GM21717 (cell line): Measurements from ENCODE around the gene ACOXL.
"Not testable (repeated sequence)": the region's sequence is repeated elsewhere in the genome, so short reads cannot be mapped to it uniquely, and the experiment has no call there.

Experiments used
- ATAC-seq: cut with Tn5 transposase; IDR thresholded peaks from one replicate; pipeline ENCODE4 v1.9.1; 2021; ENCODE audit warnings: mild to moderate bottlenecking, moderate library complexity; ENCODE audit not compliant: unreplicated experiment

Gene ACOXL

DNA sequence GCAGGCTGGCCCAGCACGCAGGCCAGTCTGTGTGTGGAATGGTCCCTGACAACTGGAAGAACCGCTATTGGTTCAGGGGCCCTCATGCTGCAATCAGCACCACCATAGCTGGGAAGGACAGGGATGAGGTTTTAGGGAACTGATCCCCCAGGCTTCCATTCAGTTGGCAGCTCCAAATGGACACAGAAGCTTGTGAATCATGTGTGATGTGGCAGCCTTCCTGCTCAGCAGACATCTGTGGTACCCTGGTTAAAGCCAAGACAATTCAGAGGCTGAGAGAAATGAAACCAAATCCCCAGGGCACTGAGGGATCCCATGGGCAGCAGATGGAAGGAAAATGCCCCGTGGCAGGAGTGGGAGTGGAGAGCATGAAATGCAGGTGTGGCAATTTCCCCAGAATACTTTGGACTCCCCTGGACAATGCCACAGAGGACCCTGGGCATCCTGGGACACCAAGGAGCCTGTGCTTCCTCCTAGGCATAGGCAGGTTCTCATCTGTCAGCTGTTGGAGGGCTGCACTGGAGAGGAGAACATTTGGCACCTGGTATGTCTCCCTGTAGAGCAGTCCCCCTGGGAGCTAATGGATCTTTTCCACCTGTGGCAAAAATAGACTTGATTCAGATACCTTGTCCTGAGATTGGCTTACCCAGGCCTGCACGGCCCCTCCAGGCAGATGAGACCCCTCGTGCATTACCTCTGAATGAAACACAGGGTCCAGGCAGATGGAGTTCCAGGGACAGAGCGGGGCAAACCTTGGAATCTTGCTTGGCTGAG, 226.2 kb downstream of the ACOXL start:
- ATAC-seq: no peak

DNA sequence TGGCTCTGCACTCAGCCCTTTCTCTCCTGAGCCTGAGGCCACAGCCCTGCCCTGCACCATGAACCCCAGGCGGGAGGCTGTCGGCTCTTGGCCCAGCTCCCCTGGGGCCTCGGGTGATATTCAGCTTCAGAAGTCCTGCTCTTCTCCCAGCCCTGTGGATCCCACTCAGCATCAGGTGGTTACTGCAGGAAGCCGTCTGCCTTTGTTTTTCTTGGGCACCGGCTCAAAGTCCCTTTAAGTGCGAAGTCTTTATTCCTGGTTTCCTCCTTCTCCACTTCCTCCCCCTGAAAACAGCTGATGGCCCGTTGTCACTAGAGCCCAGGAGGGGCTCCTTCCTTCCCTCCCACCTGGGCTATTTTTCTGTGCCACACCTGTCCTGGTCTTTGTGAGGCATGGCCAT, 226.8 kb downstream of the ACOXL start:
- ATAC-seq: no peak

DNA sequence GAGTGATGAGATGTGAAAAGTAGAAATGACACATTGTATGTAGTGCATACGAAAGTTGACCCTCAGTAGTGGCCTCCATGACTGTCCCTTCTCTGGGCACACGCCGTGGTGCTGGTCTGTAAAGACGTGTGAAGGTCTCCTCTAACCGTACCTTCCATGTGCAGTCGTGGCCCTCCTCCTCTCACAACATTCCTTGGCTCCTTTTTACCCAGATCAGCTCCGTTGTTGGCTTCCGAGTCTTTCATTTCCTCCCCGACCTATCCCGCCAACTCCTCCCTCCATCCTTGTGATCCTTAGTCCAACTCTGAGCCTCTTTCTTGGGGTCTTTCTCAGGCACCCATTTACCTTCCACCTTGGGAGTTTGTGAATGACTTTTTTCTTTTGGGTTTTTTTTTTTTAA, 227.9 kb downstream of the ACOXL start:
- no peak for ATAC-seq

DNA sequence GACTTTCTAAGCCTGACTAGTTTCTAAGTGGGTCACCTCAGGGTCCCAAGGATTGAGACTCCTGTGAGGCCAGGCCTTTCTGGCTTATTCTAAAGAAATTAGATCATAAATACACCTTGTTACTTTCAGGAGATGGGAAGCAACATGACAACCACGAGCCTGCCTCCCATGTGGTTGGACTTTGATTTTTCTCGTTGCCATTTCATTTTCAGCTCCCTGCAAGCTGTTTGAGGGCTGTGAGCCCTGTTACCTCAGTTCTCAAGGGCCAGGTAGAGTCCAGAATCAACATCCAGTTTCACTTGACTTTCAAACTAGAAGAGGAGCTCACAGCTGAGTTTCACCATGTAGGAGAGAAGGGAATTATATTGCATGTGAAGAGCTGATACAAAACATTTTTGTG, 228.6 kb downstream of the ACOXL start:
- no peak for ATAC-seq

DNA sequence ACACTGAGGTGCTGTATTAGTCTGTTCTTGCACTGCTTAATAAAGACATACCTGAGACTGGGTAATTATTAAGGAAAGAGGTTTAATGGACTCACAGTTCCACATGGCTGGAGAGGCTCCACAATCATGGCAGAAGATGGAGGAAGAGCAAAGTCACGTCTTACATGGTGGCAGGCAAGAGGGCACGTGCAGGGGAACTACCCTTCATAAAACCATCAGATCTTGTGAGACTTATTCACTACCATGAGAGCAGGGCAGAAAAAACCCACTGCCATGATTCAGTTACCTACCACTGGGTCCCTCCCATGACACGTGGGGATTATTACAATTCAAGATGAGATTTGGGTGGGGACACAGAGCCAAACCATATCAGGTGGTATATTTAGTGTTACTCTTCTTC, 229.3 kb downstream of the ACOXL start:
- ATAC-seq: not testable (repeated sequence)

DNA sequence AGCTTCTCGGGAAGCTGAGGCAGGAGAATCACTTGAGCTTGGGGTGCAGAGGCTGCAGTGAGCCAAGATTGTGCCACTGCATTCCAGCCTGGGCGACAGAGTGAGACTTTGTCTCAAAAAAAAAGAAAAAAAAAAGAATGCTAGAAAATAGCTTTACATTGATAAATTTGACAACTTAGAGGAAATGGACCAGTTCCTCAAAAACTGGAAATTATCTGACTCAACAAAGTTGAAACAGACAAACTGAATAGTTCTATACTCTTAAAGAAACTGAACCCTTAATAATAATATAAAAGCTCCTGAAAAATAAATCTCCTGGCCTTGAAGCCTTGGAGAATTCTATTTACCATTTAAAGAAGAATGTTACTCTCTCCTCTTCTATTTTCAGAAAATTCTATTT, 237.3 kb downstream of the ACOXL start:
- ATAC-seq: no peak

DNA sequence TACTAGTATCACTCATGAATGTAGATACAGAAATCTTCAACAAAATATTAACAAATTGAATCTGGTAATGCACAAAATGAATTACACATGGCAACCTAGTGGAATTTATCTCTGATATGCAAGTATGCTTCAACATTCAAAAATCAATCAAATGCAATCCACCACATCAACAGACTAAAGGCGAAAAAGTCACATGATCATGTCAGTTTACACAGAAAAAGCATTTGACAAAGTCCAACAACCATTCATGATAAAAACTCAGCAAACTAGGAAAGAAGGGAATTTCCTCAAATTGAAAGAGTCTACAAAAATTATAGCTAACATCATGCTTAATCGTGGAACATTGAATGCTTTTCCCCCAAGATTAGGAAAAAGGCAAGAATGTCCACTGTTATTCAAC, 237.8 kb downstream of the ACOXL start:
- ATAC-seq: no peak

DNA sequence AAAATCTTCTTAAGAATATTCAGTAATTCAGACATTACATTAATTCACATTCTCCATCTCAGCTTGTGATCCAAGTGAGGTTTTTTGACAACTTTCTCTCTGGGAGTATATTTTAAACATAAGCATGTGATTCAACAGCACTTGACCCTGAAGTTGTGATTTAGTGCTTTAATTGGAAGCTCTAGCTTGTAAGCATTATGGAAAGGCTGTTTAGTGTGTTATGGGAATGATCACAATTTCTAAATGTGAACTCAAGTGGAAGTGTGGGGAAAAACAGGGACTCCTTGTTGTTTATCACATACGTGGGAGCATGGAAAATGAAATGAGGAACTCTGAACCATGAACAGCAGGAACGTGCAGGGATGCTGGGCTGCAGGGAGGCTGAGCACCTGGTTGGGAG, 239.4 kb downstream of the ACOXL start:
- ATAC-seq: no peak

DNA sequence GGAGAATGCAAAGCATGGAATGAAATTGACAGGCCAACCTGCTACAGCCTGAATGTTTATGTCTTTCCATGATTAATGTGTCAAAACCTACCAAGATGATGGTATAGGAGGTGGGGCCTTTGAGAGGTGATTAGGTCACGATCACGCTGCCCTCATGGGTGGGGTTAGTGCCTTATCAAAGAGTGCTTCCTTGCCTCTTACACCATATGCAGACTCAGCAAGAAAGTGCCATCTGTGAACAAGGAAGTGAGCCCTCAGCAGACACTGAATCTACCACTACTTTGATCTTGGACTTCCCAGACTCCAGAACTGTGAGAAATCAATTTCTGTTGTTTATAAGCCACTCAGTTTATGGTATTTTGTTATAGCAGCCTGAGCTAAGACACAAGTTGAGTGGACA, 240.9 kb downstream of the ACOXL start:
- ATAC-seq: no peak

DNA sequence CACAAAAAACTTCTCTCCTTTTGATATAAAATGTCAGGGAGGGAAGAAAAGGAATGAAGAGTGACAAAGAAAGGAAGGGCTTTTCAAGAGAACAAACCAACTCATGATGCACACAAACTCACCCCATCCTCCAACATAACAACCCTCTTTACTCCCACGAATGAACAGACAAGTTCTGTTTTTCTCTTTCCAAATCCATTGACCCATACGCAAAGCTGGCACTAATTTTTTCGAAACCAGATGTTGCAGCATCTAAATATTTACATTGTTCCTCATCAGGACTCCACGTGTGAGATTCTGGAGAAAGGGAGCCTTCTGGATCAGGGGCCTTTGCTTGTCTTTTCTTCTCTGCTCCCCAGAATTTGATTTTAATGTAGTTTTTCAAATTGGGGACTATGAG, 245.0 kb downstream of the ACOXL start:
- no peak for ATAC-seq

DNA sequence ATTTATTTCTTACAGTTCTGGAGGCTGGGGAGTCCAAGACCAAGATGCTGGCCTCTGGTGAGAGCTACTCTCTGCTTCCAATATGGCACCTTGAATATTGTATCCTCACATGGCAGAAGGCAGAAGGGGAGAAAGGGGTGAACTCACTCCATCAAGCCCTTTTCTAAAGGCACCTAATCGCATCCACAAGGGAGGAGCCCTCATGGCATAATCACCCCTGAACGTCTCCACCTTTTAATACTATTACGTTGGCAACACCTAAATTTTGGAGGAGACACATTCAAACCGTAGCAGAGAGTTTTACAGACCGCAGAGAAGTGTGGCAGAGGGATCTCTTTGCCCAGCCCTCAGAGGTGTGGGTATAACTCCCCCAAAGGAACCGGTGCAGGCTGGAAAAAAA, 245.8 kb downstream of the ACOXL start:
- ATAC-seq: no peak

DNA sequence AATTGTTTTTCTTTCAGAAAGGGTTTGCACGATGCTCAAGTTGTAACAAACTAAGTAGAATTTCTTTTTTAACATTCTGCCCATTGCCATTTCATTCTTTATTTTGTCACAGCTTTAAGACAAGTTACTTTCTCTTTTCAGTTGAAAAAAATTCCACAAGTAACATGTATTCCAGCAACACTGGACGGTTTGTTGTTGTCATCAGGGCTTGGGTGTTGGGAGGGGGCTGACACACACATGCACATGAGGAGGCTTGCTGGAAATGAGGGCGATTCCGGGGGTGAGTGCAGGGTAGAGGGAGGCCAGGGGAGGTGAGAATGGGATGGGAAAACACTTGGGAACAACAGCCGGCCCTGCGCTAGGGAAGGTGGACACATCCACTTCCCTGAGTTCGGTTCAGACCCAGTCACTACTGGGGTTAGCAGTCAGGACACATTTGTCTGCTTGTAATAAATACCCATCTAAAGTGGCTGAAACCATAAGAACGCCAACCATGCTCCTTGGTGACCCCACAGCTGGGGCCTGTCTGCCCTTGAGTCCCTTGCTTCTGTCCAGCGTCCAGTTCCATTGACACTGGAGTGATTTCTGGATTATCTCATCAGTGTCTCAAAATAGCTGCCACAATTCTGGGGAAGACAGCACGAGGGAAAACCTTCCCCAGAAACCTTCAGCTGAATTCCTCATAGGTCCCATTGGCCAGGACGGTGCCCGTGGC, 246.5 kb downstream of the ACOXL start:
- ATAC-seq: no peak

DNA sequence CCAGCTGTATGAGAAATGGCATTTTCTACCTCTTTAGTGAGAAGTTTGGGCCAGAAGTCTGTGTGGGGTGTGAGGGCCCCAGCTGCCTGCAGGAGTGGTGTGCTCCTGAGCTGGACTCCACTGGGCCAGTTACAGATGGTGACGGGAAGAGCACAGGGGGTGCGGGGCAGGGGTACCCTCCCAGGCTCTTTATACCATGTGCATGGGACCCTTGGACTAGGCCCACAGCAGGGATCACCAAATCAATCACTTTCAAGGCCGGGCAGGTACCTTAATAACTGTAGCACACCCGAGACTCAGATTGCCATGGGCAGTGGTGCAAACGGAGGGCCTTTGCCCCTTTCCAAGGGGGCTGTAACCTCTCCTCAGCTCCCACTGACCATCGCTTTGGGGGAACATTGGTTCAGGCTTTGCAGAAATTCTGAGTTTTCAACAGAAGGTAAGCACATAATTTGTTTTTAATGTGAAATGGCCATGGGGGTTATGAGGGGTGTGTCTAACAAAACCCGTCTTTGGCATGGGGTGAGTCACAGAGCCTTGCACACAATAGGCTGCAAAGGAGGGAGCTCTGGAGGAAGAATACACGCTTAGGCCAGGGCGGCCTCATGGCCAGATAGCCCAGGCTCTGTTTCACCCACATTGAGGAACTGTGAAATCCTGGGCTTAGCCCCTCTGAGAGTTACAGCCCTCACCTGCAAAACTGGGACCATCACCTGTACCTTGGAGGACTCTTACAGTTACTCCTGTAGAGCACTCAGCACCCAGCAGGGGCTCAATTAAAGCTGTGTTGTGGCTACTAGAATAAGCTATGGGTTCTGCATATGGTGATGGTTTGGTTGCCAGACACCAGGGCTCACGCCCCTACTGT, 247.3 kb downstream of the ACOXL start:
- ATAC-seq: no peak

DNA sequence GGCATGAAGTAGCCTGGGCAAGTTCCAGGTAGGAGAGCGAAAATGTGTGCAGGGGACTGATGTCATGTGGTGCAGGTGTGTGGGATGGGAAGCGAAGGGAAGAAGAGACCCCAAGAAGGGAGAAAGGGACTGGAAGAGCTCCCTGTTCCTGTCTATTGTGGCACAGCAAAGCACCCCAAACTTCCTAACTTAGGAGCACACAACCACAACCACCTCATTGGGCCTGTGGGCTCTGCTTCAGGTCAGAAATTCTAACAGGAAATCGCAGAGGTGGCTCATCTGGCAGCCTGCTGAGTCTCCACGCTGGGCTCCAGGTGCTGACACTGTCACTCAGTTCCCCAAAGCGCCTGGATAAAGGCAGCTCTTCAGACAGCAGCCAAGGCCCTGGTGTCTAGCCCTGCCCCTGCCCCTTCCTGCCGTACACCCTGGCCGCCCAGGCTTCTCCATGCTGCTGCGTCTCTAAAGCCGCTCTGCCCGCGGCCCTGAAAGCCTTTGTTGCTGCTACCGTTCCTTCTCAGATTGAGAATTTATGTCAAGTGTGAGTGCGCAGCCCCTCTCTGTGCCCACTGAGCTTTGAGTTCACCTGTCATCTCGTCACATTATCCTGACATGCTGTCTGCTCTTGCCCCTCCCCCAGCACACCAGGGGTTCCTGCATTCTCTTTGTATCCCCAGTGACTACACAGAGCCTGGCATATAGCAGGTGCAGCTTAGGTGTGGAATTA, 248.1 kb downstream of the ACOXL start:
- ATAC-seq: no peak

DNA sequence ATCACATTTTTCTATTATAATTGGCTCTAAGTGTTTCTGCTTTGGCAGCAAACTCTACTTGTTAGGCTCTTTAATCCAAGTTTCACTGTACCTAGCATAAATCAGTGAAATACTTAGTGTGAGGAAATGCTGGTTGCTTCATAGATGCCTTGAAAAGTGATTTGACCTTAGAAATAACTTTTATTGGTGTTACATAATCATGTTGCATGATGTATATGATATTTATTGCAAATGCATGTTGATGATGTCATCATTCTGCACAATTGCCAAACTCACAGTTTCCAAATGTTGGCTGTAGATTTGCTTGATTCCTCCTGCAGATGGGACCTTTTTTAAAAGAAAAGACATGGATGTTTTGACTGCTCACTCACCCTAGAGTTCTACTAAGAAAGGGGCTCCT, 250.8 kb downstream of the ACOXL start:
- ATAC-seq: no peak

DNA sequence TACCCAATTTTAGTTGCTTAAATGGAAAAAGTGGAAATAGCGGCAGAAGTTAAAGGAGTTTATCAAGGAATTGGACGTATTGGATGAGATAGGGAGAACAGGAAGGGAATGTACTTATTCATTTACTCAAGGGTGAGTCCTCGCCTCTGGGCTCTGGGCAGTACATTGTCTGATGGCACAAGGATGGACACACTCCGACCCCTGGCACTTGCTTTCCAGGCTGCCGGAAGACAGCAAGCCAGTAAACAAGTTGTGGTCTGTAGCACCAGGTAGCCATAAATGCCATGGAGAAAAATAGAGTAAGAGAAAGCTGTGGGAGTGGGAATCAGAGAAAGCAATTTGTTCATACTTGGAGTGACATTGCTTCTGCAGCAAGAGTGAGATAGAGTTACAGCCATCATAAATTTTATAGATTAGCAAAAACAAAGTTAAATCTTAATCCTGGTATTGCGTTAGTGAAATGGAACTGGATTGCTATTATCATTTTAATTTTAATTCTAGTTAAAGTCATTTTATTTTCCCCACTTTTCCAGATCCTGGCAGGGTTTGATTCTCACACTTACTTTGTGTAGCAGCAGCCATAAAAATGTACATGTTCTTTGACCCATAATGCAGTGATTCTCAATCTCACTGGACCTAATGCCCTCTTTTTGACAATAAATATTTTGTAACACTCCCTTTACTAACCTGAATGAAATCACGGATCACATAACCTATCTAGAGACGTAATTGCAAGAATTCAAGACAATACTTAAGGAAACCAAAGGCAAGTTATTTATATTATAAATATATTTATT, 252.5 kb downstream of the ACOXL start:
- no peak for ATAC-seq

DNA sequence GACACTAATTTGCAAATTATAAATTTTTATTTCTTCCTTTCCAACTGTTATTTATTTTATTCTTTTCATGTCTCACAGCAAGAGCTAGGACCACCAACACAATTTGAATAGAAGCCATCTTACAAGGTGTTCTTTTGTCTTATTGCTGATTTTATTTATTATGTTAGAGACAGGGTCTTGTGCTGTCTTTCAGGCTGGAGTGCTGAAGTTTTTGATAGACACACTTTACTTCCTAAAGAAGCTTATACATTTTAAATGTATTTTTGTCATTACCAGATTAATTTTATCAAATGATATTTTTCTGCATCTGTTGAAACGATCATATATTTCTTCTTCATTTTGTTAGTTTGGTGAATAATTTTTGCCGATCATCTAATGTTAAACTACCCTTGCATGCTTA, 258.1 kb downstream of the ACOXL start:
- ATAC-seq: no peak

DNA sequence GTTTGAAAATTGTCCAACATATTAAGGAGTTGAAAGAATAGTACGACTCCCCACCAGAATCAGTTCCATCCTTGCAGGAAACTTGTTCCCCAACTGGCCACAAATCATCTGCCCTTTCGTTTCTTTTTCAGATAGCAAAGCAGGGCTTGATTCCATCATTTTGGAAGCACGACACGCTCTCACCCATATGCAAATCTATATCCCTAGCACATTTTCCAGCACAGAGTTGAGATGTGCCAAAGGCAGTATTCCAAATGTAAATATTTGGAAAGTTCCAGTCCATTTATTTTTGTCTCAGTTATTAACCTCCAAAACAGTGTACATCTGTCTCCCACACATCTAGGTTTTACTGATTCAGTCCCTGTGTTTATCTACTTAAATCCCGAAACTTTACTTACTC, 259.5 kb downstream of the ACOXL start:
- no peak for ATAC-seq

DNA sequence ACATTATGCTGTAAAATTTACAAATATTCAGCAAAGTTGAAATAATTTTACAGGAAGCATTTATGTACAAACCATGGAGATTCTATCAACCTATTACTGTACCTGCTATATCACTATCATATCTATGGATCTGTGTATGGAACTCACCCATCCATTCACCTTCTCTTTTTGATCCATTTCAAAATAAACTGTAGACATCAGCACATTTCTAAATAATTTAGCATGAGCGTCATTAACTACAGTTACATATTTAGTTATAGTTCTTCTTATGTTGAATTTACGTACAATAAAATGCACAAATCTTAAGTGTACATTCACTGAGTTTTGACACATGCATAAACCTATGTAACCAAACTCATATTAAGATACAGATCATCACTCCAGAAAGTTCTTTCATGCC, 260.5 kb downstream of the ACOXL start:
- no peak for ATAC-seq

DNA sequence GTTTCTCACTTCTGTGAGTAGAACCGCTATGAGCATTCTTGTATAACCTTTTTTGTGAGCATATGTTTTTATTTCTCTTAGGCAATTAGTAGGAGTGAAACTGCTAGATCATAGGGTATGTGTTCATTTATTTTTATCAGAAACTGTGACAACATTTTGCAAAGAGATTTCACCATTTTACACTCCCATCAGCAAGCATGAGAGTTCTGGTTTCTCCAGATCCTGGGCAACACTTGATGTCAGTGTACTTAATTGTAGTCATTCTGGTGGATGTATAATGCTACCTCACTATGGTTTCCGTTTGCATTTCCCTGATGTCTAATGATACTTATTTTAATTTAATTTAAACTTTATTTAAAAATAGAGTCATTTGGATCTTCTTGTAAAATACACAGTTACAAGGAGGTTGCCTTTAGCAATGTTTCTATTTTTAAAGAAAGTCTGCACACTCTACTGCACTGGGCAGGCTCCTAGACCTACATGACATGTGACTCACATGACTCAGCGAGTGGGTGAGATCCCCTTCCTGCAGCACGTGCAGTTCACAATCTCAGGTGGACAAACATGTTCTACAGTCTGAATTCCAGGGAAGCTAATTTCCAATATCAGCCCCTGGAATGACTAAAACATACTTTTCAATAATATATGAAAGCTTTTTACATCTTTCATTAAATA, 261.3 kb downstream of the ACOXL start:
- no peak for ATAC-seq
